PFSK-1 (cell line): ENCODE measurements around the gene EVA1A.

ENCODE experiments used
- POLR2AphosphoS5 ChIP-seq: IDR thresholded peaks from 2 replicates; pipeline ENCODE4 v1.6.1; 2012; ENCODE audit warnings: low read depth, mild to moderate bottlenecking, control low read depth, low read length, moderate library complexity
- REST ChIP-seq, 2 experiments: IDR thresholded peaks; 2 replicates each; pipeline versions ENCODE4 v1.6.1 to v1.8.0; 2011 to 2012; ENCODE audit warnings: low read depth in 2 of 2, low read length in 2 of 2, control low read depth in 1 of 2, inconsistent platforms in 1 of 2, mild to moderate bottlenecking in 1 of 2, moderate library complexity in 1 of 2; ENCODE audit not compliant: insufficient read depth in 1 of 2
- SIN3A ChIP-seq: IDR thresholded peaks from 2 replicates; pipeline ENCODE4 v1.6.1; 2012; ENCODE audit warnings: mild to moderate bottlenecking, low read length, moderate library complexity, borderline replicate concordance; ENCODE audit not compliant: insufficient read depth

GRCh38 chr2:75607400-75607798 lies 46.7 kb upstream of the EVA1A start:
- no peak for TF ChIP-seq POLR2AphosphoS5
- no peak for TF ChIP-seq SIN3A
- no peak for TF ChIP-seq REST (IDR thresholded peaks at IDR 0.05; ENCODE audit: insufficient read depth in 1 of 2, low read depth in 2 of 2, low read length in 2 of 2)
